Mucosa of descending colon (tissue), 3 donors: ENCODE measurements around the gene MRPL40. TPM values are rescaled to one million over a fixed set of nuclear protein-coding genes. Genes with fewer than 3 reads are reported as not detected.

ENCODE experiments used
- ATAC-seq: fragments of 200-7000 bp; cut with Tn5 transposase; one replicate; pipeline ENCODE4 v1.9.1; 2020; ENCODE audit warnings: mild to moderate bottlenecking, moderate library complexity
- DNase-seq, 3 donors: peaks; one replicate each; pipeline ENCODE4 v3.0.0-alpha.2; 2020
- H3K36me3 ChIP-seq: fragments of 200-600 bp; one replicate; pipeline ENCODE4 v1.8.0; 2021; ENCODE audit warnings: low read depth, mild to moderate bottlenecking
- H3K4me1 ChIP-seq: fragments of 200-600 bp; one replicate; pipeline ENCODE4 v1.8.0; 2021; ENCODE audit warnings: low read depth, mild to moderate bottlenecking
- H3K4me3 ChIP-seq: fragments of 200-600 bp; one replicate; pipeline ENCODE4 v1.8.0; 2021; ENCODE audit warnings: mild to moderate bottlenecking
- H3K9me3 ChIP-seq: fragments of 200-600 bp; one replicate; pipeline ENCODE4 v1.8.0; 2021; ENCODE audit warnings: mild to moderate bottlenecking
- CTCF ChIP-seq: fragments of 200-600 bp; IDR thresholded peaks from one replicate; pipeline ENCODE4 v1.8.0; 2022; ENCODE audit warnings: antibody characterized with exemption, mild to moderate bottlenecking
- intact Hi-C, 2 donors: fragments of 100-400 bp; cut with DNase I in 1 of 2; cut with micrococcal nuclease in 1 of 2; formaldehyde crosslinking; loops; one replicate each; pipeline versions ENCODE4 v1.11.0 to v1.11.1; 2022; cut with DNase I, micrococcal nuclease
- total RNA-seq, 3 donors: library from RNA; stranded (reverse); fragmentation: NEBNext Ultra II Directional in 2 of 3; extraction: Animal tissue kit (Norgen Biotek cat#: 25700) in 2 of 3; gene quantifications; one replicate each; pipeline versions ENCODE4 v1.2.1 to v1.2.4, GENCODE V29; 2021 to 2023
- donor health status: DM: no; HTN: no; CAD: no; lungs with moderate emphysema.
- donor health status: DM: no; HTN: no; CAD: no.
- donor health status: DM: no; HTN: yes; CAD: no.

The MRPL40 gene
- total RNA-seq, 3 donors from 2014 or later = 15.2 to 21.7 (median 19.0) TPM

- DNase-seq = no peak
- H3K9me3 ChIP-seq = no peaks in the 10 kb centered on the region
- TF ChIP-seq CTCF = no peak
- peaks cover 2% of the 10 kb centered on the region for H3K4me1 ChIP-seq
- intact Hi-C loops = no loop called here
- H3K4me3 ChIP-seq = no peak overlapping the region
- no peak for ATAC-seq
- no peaks in the 10 kb centered on the region for H3K36me3 ChIP-seq
Observed at GRCh38 chr22:19424186-19424500, 8.2 kb upstream of the MRPL40 start.

GRCh38 chr22:19429950-19430889 lies 2.1 kb upstream of the MRPL40 start:
- TF ChIP-seq CTCF = no peak
- ATAC-seq (no peak), DNase-seq (peak in 2 of 3 donors; percentile 38 to 46)
- Histone ChIP-seq H3K9me3 (no peaks in the 10 kb centered on the region), H3K4me3 (peak overlapping the region; percentile 74), H3K36me3 (no peaks in the 10 kb centered on the region), H3K4me1 (peaks cover 17% of the 10 kb centered on the region)
- intact Hi-C loops = no loop called here

GRCh38 chr22:19430890-19431541 lies 1.3 kb upstream of the MRPL40 start:
- peak; percentile 40 for ATAC-seq
- intact Hi-C loops = no loop called here
- H3K4me1 ChIP-seq = peaks cover 17% of the 10 kb centered on the region

GRCh38 chr22:19431649-19432132 lies 654 bp upstream of the MRPL40 start, which contains the start of gene HIRA:
TSS of gene HIRA (minus strand) at chr22:19431733. CDS start at chr22:19431476, 257 bp downstream.
- intact Hi-C loops = no loop called here
- Histone ChIP-seq H3K9me3 (no peaks in the 10 kb centered on the region), H3K4me3 (peak within 1 kb of the TSS; percentile 74), H3K36me3 (no peaks in the 10 kb centered on the region), H3K4me1 (peaks cover 17% of the 10 kb centered on the region)
- peak; percentile 80 to 90 (median 90) for DNase-seq
- peak; percentile 80 for ATAC-seq
- TF ChIP-seq CTCF = no peak

More at GRCh38 chr22:19430890-19431541, 1.3 kb upstream of the MRPL40 start:
- Histone ChIP-seq H3K4me3 (peak overlapping the region; percentile 74), H3K36me3 (no peaks in the 10 kb centered on the region), H3K9me3 (no peaks in the 10 kb centered on the region)
- peak; percentile 75 to 85 (median 83) for DNase-seq
- TF ChIP-seq CTCF = no peak

GRCh38 chr22:19434401-19434800 lies 2.1 kb downstream of the MRPL40 start:
- DNase-seq (no peak), ATAC-seq (no peak)
- no peak for TF ChIP-seq CTCF
- no peaks in the 10 kb centered on the region for H3K9me3 ChIP-seq
- intact Hi-C loops = no loop called here
- H3K4me1 ChIP-seq = peaks cover 12% of the 10 kb centered on the region
- H3K36me3 ChIP-seq = no peaks in the 10 kb centered on the region
- no peak overlapping the region for H3K4me3 ChIP-seq
